H1 (cell line): ENCODE results near the gene EIF4EBP3. TPM values are rescaled to one million over a fixed set of nuclear protein-coding genes. Genes with fewer than 3 reads are reported as not detected.

Experiments used
- CTCF ChIA-PET: fragments of 300-600 bp; sonication (Branson Sonifier 250); formaldehyde crosslinking; loops from one replicate; lab custom pipeline; 2021; ENCODE audit not compliant: partially characterized antibody; lab: Charles Lee
- POLR2A ChIA-PET: fragments of 300-600 bp; sonication (Branson Sonifier 250); formaldehyde crosslinking; loops from one replicate; lab custom pipeline; 2021; ENCODE audit warnings: inconsistent platforms; ENCODE audit not compliant: partially characterized antibody; lab: Charles Lee
- DNase-seq, 2 experiments: peaks; one replicate each; pipeline versions ENCODE4 v3.0.0 to v3.0.0-alpha.2; 2010 to 2022; ENCODE audit warnings: low spot score in 2 of 2, low read depth in 1 of 2, mixed read lengths in 1 of 2
- FAIRE-seq: peaks from 2 replicates; lab custom pipeline; 2011; peaks lifted over from hg19 to GRCh38; lab: Jason Lieb, UNC
- H2AFZ ChIP-seq: 2 replicates; pipeline ENCODE4 v1.8.1; 2012; ENCODE audit warnings: low read length, inconsistent platforms
- H2AK5ac ChIP-seq: 2 replicates; pipeline ENCODE4 v1.6.1; 2013; ENCODE audit warnings: low read depth, low read length
- H2BK120ac ChIP-seq: replicated peaks from 2 replicates; pipeline ENCODE3; 2013; ENCODE audit warnings: low read depth, low read length, inconsistent platforms
- H2BK12ac ChIP-seq: 2 replicates; pipeline ENCODE4 v1.6.1; 2013; ENCODE audit warnings: low read depth, low read length
- H2BK15ac ChIP-seq: 2 replicates; pipeline ENCODE4 v1.6.1; 2013; ENCODE audit warnings: low read length
- H2BK20ac ChIP-seq: 2 replicates; pipeline ENCODE4 v1.6.1; 2013; ENCODE audit warnings: low read length
- H2BK5ac ChIP-seq: 2 replicates; pipeline ENCODE4 v1.6.1; 2013; ENCODE audit warnings: low read depth, low read length
- H3K14ac ChIP-seq: 2 replicates; pipeline ENCODE4 v1.6.1; 2013; ENCODE audit warnings: inconsistent platforms; ENCODE audit not compliant: insufficient read length
- H3K18ac ChIP-seq: 2 replicates; pipeline ENCODE4 v1.6.1; 2013; ENCODE audit warnings: low read length; ENCODE audit errors: extremely low read depth
- H3K23ac ChIP-seq: 2 replicates; pipeline ENCODE4 v1.6.1; 2013; ENCODE audit warnings: inconsistent platforms; ENCODE audit not compliant: insufficient read length
- H3K23me2 ChIP-seq: 2 replicates; pipeline ENCODE4 v1.6.1; 2013; ENCODE audit warnings: low read depth, low read length
- H3K27ac ChIP-seq: 2 replicates; pipeline ENCODE4 v1.6.1; 2011; ENCODE audit warnings: low read depth, low read length, inconsistent platforms
- H3K27me3 ChIP-seq, 4 experiments: replicated peaks in 1 of 4; 1 replicate in 1 of 4; 2 replicates in 3 of 4; pipeline versions ENCODE4 v1.6.1 to v1.8.1; 2011 to 2013; ENCODE audit warnings: low read length in 3 of 4, mild to moderate bottlenecking in 3 of 4, inconsistent platforms in 2 of 4, mixed read lengths in 2 of 4, moderate library complexity in 1 of 4; ENCODE audit not compliant: control insufficient read depth in 3 of 4, insufficient read depth in 3 of 4; ENCODE audit errors: extremely low read depth in 1 of 4
- H3K36me3 ChIP-seq, 4 experiments: 2 replicates each; pipeline versions ENCODE4 v1.6.1 to v1.8.1; 2011 to 2013; ENCODE audit warnings: mild to moderate bottlenecking in 4 of 4, low read length in 3 of 4, moderate library complexity in 2 of 4, control low read depth in 1 of 4, inconsistent platforms in 1 of 4; ENCODE audit not compliant: insufficient read depth in 4 of 4, control insufficient read depth in 2 of 4
- H3K4ac ChIP-seq: replicated peaks from 2 replicates; pipeline ENCODE3; 2013; ENCODE audit warnings: low read length, low read depth, mixed read lengths, inconsistent platforms; ENCODE audit not compliant: insufficient read length
- H3K4me1 ChIP-seq, 4 experiments: replicated peaks in 1 of 4; 1 replicate in 1 of 4; 2 replicates in 3 of 4; pipeline versions ENCODE4 v1.6.1 to v1.8.1; 2011 to 2013; ENCODE audit warnings: low read length in 3 of 4, inconsistent platforms in 2 of 4, mixed read lengths in 1 of 4; ENCODE audit not compliant: insufficient read depth in 4 of 4, control insufficient read depth in 3 of 4
- H3K4me2 ChIP-seq, 2 experiments: 2 replicates each; pipeline versions ENCODE4 v1.6.1 to v1.8.1; 2011 to 2013; ENCODE audit warnings: low read depth in 2 of 2, low read length in 2 of 2, control low read depth in 1 of 2, inconsistent platforms in 1 of 2, mild to moderate bottlenecking in 1 of 2; ENCODE audit not compliant: insufficient read depth in 1 of 2
- H3K4me3 ChIP-seq, 4 experiments: fragments of 200-600, 300-600 bp in 1 of 4; sonication (generic), shearing (Covaris generic), sonication (Bioruptor Twin) in 1 of 4; 2 replicates each; pipeline versions ENCODE4 v1.5.1 to v1.8.1; 2011 to 2016; ENCODE audit warnings: low read length in 4 of 4, low read depth in 3 of 4, control low read depth in 2 of 4, inconsistent platforms in 2 of 4, mild to moderate bottlenecking in 2 of 4, mixed read lengths in 1 of 4, moderate library complexity in 1 of 4; ENCODE audit not compliant: insufficient read depth in 2 of 4; ENCODE audit errors: extremely low read depth in 1 of 4
- H3K56ac ChIP-seq: replicated peaks from 2 replicates; pipeline ENCODE3; 2013; ENCODE audit warnings: low read depth, mild to moderate bottlenecking, mixed read lengths, low read length, inconsistent platforms; ENCODE audit not compliant: insufficient read length
- H3K79me1 ChIP-seq: 2 replicates; pipeline ENCODE4 v1.6.1; 2013; ENCODE audit warnings: low read depth, low read length, control low read depth
- H3K79me2 ChIP-seq, 2 experiments: 2 replicates each; pipeline versions ENCODE4 v1.6.1 to v1.8.1; 2012 to 2013; ENCODE audit warnings: low read length in 2 of 2, mild to moderate bottlenecking in 2 of 2, inconsistent platforms in 1 of 2; ENCODE audit not compliant: insufficient read depth in 2 of 2, control insufficient read depth in 1 of 2
- H3K9ac ChIP-seq, 4 experiments: replicated peaks in 1 of 4; 1 replicate in 1 of 4; 2 replicates in 3 of 4; pipeline versions ENCODE4 v1.6.1 to v1.8.1; 2011 to 2013; ENCODE audit warnings: low read depth in 3 of 4, low read length in 3 of 4, control low read depth in 2 of 4, mild to moderate bottlenecking in 2 of 4, moderate library complexity in 2 of 4, inconsistent platforms in 1 of 4; ENCODE audit errors: extremely low read depth in 1 of 4
- H3K9me3 ChIP-seq, 2 experiments: 2 replicates each; pipeline versions ENCODE4 v1.6.1 to v1.8.1; 2012 to 2013; ENCODE audit warnings: mild to moderate bottlenecking in 2 of 2, moderate library complexity in 2 of 2, control low read depth in 1 of 2, inconsistent platforms in 1 of 2, low read depth in 1 of 2, low read length in 1 of 2, mixed read lengths in 1 of 2; ENCODE audit not compliant: insufficient read depth in 2 of 2
- H4K20me1 ChIP-seq, 2 experiments: replicated peaks in 1 of 2; 2 replicates each; pipeline versions ENCODE3 to v1.8.1; 2011 to 2013; ENCODE audit warnings: inconsistent platforms in 2 of 2, low read length in 2 of 2, mild to moderate bottlenecking in 1 of 2; ENCODE audit not compliant: insufficient read depth in 2 of 2, control insufficient read depth in 1 of 2
- H4K5ac ChIP-seq: 2 replicates; pipeline ENCODE4 v1.6.1; 2013; ENCODE audit warnings: low read length, low read depth, mixed read lengths, inconsistent platforms; ENCODE audit not compliant: insufficient read length
- H4K8ac ChIP-seq: 2 replicates; pipeline ENCODE4 v1.8.0; 2013; ENCODE audit warnings: mild to moderate bottlenecking, moderate library complexity, low read length, inconsistent platforms; ENCODE audit not compliant: insufficient read depth; ENCODE audit errors: extremely low read depth
- H4K91ac ChIP-seq: replicated peaks from 2 replicates; pipeline ENCODE3; 2013; ENCODE audit warnings: low read length, mixed read lengths, inconsistent platforms; ENCODE audit not compliant: insufficient read length
- BCL11A ChIP-seq, 2 experiments: IDR thresholded peaks; one replicate each; pipeline ENCODE4 v1.6.1; 2011; ENCODE audit warnings: low read depth in 2 of 2, low read length in 2 of 2, mild to moderate bottlenecking in 2 of 2
- CBX8 ChIP-seq: fragments of 300-800, 300-1000 bp; sonication (generic); IDR thresholded peaks from 2 replicates; pipeline ENCODE4 v1.7.1; 2016; ENCODE audit warnings: low read depth, low read length, borderline replicate concordance
- CHD1 ChIP-seq: IDR thresholded peaks from 2 replicates; pipeline ENCODE4 v1.6.1; 2012; ENCODE audit warnings: low read depth, low read length, improper control_type of control experiment
- CREB1 ChIP-seq: IDR thresholded peaks from 2 replicates; pipeline ENCODE4 v1.6.1; 2012; ENCODE audit warnings: inconsistent platforms
- CTBP2 ChIP-seq: IDR thresholded peaks from 2 replicates; pipeline ENCODE4 v1.7.0; 2011; ENCODE audit warnings: borderline replicate concordance, mild to moderate bottlenecking, moderate library complexity, mixed read lengths, low read length; ENCODE audit not compliant: insufficient read depth, insufficient read length
- GTF2F1 ChIP-seq: IDR thresholded peaks from 2 replicates; pipeline ENCODE4 v1.6.1; 2012; ENCODE audit warnings: low read depth, low read length, improper control_type of control experiment, borderline replicate concordance
- SP4 ChIP-seq: IDR thresholded peaks from 2 replicates; pipeline ENCODE4 v1.6.1; 2012; ENCODE audit warnings: low read length, inconsistent platforms
- TCF12 ChIP-seq: IDR thresholded peaks from 2 replicates; pipeline ENCODE4 v1.6.1; 2011; ENCODE audit warnings: low read depth, mild to moderate bottlenecking, low read length
- WGBS, 2 experiments: shearing (Covaris generic) in 1 of 2; methylation state at CpG; one replicate each; pipeline versions ENCODE4 v1.1.6 to v1.1.7; 2013 to 2015; ENCODE audit warnings: low lambda C conversion rate in 2 of 2, mixed read lengths in 2 of 2, inconsistent platforms in 1 of 2, low coverage in 1 of 2, missing lambda C conversion rate in 1 of 2; ENCODE audit not compliant: insufficient replicate concordance in 2 of 2, insufficient coverage in 1 of 2, insufficient read length in 1 of 2; ENCODE audit errors: extremely low coverage in 1 of 2, missing lambda C conversion rate in 1 of 2; 5-methylcytosine and 5-hydroxymethylcytosine counted together
- polyA plus RNA-seq, 7 experiments: library from polyadenylated mRNA; depleted of rRNA in 3 of 7; stranded (reverse) in 5 of 7; unstranded in 2 of 7; fragments of >200 nt in 5 of 7; fragments of 200-250 nt in 2 of 7; gene quantifications; 1 replicate in 5 of 7; 2 replicates in 1 of 7; 4 replicates in 1 of 7; pipeline versions ENCODE4 v1.2.1 to v1.2.3, GENCODE V29; 2011 to 2013; ENCODE audit warnings: missing spikeins in 2 of 7, mixed read lengths in 2 of 7
- total RNA-seq: library from RNA; stranded (reverse); fragmentation: NEBNext Ultra II Directional; extraction: Animal tissue kit (Norgen Biotek cat#: 25700); gene quantifications from 2 replicates; pipeline ENCODE4 v1.2.1, GENCODE V29; 2021
- TF ChIP-seq, protein P1 (sequence below): IDR thresholded peaks from 2 replicates; pipeline ENCODE4 v1.6.1; 2012; ENCODE audit warnings: inconsistent platforms

EIF4EBP3 gene
- total and polyA plus RNA-seq, 2 of the 8 experiments (the other 6 are each of a cell fraction or from before 2014, with no cell fraction given), result 11.1 to 11.7 TPM

GRCh38 chr5:140569197-140569596, 21.7 kb downstream of the EIF4EBP3 start:
- Histone ChIP-seq H2BK15ac (no peak overlapping the region), H4K91ac (no peak overlapping the region), H3K23me2 (peaks cover 8% of the 10 kb centered on the region), H3K27me3 (no peaks in the 10 kb centered on the region), H3K4me1 (peaks cover 0 to 6% (median 0%) of the 10 kb centered on the region in 4 experiments; a peak in 2 of 7 replicates), H3K9me3 (no peaks in the 10 kb centered on the region), H3K79me2 (peaks cover 3 to 9% of the 10 kb centered on the region in 2 experiments; a peak in 3 of 4 replicates), H2BK5ac (no peak overlapping the region), H3K36me3 (peaks cover 0 to 18% (median 13%) of the 10 kb centered on the region in 4 experiments; a peak in 4 of 8 replicates), H4K8ac (no peak overlapping the region), H4K20me1 (no peaks in the 10 kb centered on the region), H3K4me2 (no peak overlapping the region), H2BK20ac (no peak overlapping the region), H2BK12ac (no peak overlapping the region), H4K5ac (no peak overlapping the region), H3K18ac (no peak overlapping the region), H3K27ac (no peak overlapping the region), H3K4me3 (no peak overlapping the region), H3K23ac (no peak overlapping the region), H3K9ac (no peak overlapping the region), H2AK5ac (no peak overlapping the region), H2BK120ac (no peak overlapping the region), H3K14ac (no peak overlapping the region), H3K79me1 (peaks cover 7% of the 10 kb centered on the region), H3K4ac (no peak overlapping the region), H2AFZ (no peak overlapping the region), H3K56ac (no peak overlapping the region)
- 90% methylated on average over 4 of the region's 4 CpGs; no CpG with 5 or more reads in 1 of the 2 experiments for WGBS, 2 experiments
- ChIA-PET POLR2A (interaction anchor here (1.6 to 10.0 kb wide), 5 partner anchors 12 to 142 kb away, joined by 3 to 94 read pairs (median 6); partner anchors contain the start of genes DND1, EIF4EBP3 and SRA1), CTCF (interaction anchor here (0.8 to 1.8 kb wide), 6 partner anchors 21 to 217 kb away, joined by 3 to 6 read pairs (median 4); partner anchors contain the start of gene TMCO6)
- DNase-seq, result no peak
- FAIRE-seq, result no peak
- TF ChIP-seq, protein P1, sequence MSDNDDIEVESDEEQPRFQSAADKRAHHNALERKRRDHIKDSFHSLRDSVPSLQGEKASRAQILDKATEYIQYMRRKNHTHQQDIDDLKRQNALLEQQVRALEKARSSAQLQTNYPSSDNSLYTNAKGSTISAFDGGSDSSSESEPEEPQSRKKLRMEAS, result no peak
- no peak for TF ChIP-seq TCF12
- TF ChIP-seq CHD1, result no peak
- TF ChIP-seq CTBP2, result no peak
- TF ChIP-seq BCL11A (IDR thresholded peaks at IDR 0.05; ENCODE audit: low read depth in 2 of 2, low read length in 2 of 2), result no peak
- no peak for TF ChIP-seq SP4
- no peak for TF ChIP-seq GTF2F1
- TF ChIP-seq CBX8, result no peak
- TF ChIP-seq CREB1, result no peak
